ENCODE results near the gene EPS8L3. TPM values are rescaled to one million over a fixed set of nuclear protein-coding genes. Genes with fewer than 3 reads are reported as not detected.
"Not testable (repeated sequence)": the region's sequence is repeated elsewhere in the genome, so short reads cannot be mapped to it uniquely, and the experiment has no call there.

Gene EPS8L3
- total RNA-seq, 1 experiment from 2014 or later: not detected

DNA sequence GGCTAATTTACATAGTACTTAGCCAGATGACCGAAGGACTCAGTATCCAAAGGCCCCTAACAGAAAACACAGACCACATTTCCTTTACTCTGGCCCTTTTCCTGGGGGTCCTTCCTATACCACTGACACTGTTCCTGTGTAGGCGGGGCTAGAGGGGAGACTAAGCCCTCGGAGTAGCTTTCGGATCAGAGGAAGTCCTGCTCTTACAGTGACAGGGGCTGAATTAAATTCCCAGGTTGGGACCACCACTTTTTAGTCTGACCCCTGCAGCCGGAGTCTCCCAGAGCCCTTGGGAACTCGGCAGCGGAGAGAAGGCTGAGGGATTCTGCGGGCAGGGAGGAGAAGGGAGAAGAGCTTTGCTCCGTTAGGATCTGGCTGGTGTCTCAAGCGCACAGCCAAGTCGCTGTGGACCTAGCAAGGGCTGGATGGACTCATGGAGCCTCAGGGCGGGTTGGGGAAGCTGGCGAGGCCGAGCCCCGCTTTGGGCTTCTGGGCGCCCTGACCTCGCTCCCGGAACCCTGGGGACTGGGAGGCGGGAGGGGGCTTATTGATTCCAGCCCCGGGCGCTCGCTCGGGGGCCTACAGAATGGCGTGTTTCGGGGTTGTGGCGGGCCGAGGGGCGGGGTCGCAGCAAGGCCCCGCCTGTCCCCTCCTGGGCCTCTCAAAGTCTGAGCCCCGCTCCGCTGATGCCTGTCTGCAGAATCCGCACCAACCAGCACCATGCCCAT lies 52.0 kb downstream of the EPS8L3 start, which contains the start of gene GSTM5:
TSS of gene GSTM5 (plus strand) at position 659 of the 728 bp plus-strand sequence. CDS start at position 721, 62 bp downstream.
- ATAC-seq; H3K27ac ChIP-seq (ENCODE audit: low read length); in situ Hi-C loops (cut with HindIII; ENCODE audit: low pct_unique_long_range_greater_than_20kb, low sequenced_read_pairs); BruUV-seq (replicated peaks); intact Hi-C loops (cut with micrococcal nuclease; ENCODE audit: unreplicated experiment); H3K4me3 ChIP-seq (ENCODE audit: low read depth in 2 of 2, low read length in 2 of 2); DNase-seq (ENCODE audit: low read depth, low spot score); H3K9me3 ChIP-seq (ENCODE audit: control insufficient read depth, insufficient read depth, low read depth, low read length); POLR2A ChIA-PET; H3K36me3 ChIP-seq (ENCODE audit: control insufficient read depth, insufficient read depth, low read length); CTCF ChIA-PET; H3K27me3 ChIP-seq (ENCODE audit: control insufficient read depth, insufficient read depth, low read length); H3K4me1 ChIP-seq (ENCODE audit: control insufficient read depth, insufficient read depth, low read length): not testable (repeated sequence)

DNA sequence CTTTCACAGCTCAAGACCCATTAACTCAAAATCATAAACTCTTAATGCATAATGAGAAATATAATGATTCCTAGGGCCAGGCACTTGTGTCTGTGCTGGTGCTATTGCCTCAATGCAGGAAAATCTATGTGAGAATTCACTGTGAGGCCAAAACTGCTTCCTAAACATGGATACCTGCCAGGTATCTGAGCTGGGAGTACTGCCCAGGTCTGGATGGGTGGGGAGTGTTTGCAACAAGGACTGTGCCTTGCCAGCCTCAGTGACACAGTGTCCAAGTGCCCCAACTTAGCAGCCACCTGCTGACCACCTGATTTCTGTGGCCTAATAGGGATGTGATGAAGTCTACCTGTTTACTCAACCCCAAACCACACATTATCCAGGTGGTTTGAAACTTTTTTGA lies 53.9 kb downstream of the EPS8L3 start:
- POLR2A ChIA-PET; H3K36me3 ChIP-seq (ENCODE audit: control insufficient read depth, insufficient read depth, low read length); BruUV-seq (replicated peaks); H3K27me3 ChIP-seq (ENCODE audit: control insufficient read depth, insufficient read depth, low read length); intact Hi-C loops (cut with micrococcal nuclease; ENCODE audit: unreplicated experiment); in situ Hi-C loops (cut with HindIII; ENCODE audit: low pct_unique_long_range_greater_than_20kb, low sequenced_read_pairs); CTCF ChIA-PET; H3K27ac ChIP-seq (ENCODE audit: low read length); ATAC-seq; H3K4me3 ChIP-seq (ENCODE audit: low read depth in 2 of 2, low read length in 2 of 2); DNase-seq (ENCODE audit: low read depth, low spot score); H3K9me3 ChIP-seq (ENCODE audit: control insufficient read depth, insufficient read depth, low read depth, low read length); H3K4me1 ChIP-seq (ENCODE audit: control insufficient read depth, insufficient read depth, low read length): not testable (repeated sequence)

DNA sequence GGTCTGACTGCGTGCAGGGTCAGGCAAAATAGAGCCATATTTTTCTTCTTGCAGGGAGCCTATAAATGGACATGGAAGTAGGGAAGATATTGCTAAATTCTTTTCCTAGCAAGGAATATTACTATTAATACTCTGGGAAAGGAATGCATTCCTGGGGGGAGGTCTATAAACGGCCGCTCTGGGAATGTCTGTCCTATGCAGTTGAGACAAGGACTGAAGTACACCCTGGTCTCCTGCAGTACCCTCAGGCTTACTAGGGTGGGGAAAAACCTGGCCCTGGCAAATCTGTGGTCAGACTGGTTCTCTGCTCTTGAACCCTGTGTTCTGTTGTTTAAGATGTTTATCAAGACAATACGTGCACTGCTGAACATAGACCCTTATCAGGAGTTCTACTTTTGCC lies 54.8 kb downstream of the EPS8L3 start:
- CTCF ChIA-PET; in situ Hi-C loops (cut with HindIII; ENCODE audit: low pct_unique_long_range_greater_than_20kb, low sequenced_read_pairs); H3K36me3 ChIP-seq (ENCODE audit: control insufficient read depth, insufficient read depth, low read length); DNase-seq (ENCODE audit: low read depth, low spot score); BruUV-seq (replicated peaks); ATAC-seq; H3K27ac ChIP-seq (ENCODE audit: low read length); H3K4me3 ChIP-seq (ENCODE audit: low read depth in 2 of 2, low read length in 2 of 2); POLR2A ChIA-PET; H3K27me3 ChIP-seq (ENCODE audit: control insufficient read depth, insufficient read depth, low read length); H3K4me1 ChIP-seq (ENCODE audit: control insufficient read depth, insufficient read depth, low read length); H3K9me3 ChIP-seq (ENCODE audit: control insufficient read depth, insufficient read depth, low read depth, low read length); intact Hi-C loops (cut with micrococcal nuclease; ENCODE audit: unreplicated experiment): not testable (repeated sequence)

DNA sequence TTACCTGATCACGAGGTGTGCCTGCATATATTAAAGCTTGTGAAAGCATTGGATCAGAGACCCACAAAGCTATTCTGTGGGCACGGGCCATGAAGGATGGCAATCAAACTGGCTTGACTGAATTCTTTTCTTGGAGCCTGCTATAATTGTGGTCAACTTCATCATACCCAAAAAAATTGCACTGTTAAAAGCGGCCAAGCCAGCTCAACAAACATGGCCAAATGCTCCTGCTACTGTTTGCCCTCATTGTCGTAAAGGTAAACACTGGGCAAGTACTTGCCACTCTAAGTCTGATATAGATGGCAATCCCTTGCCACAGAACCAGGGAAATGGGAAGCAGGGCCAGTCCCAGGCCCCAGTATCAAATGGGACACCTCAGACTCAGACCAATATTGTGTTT lies 58.3 kb downstream of the EPS8L3 start:
- Histone ChIP-seq H3K27me3 (ENCODE audit: control insufficient read depth, insufficient read depth, low read length) (no peaks in the 10 kb centered on the region), H3K27ac (ENCODE audit: low read length) (no peak overlapping the region), H3K36me3 (ENCODE audit: control insufficient read depth, insufficient read depth, low read length) (no peaks in the 10 kb centered on the region), H3K9me3 (ENCODE audit: control insufficient read depth, insufficient read depth, low read depth, low read length) (no peaks in the 10 kb centered on the region), H3K4me3 (ENCODE audit: low read depth in 2 of 2, low read length in 2 of 2) (no peak overlapping the region), H3K4me1 (ENCODE audit: control insufficient read depth, insufficient read depth, low read length) (no peaks in the 10 kb centered on the region)
- TF ChIP-seq POLR2AphosphoS5 (IDR thresholded peaks at IDR 0.05; ENCODE audit: low read depth, low read length): no peak
- no TSS peak for BruUV-seq (replicated peaks)
- in situ Hi-C loops (cut with HindIII; ENCODE audit: low pct_unique_long_range_greater_than_20kb, low sequenced_read_pairs) (no loop called here), intact Hi-C loops (cut with micrococcal nuclease; ENCODE audit: unreplicated experiment) (no loop called here)
- DNase-seq (ENCODE audit: low read depth, low spot score) (no peak), ATAC-seq (no peak)
- ChIA-PET CTCF (no interaction called here), POLR2A (no interaction called here)

DNA sequence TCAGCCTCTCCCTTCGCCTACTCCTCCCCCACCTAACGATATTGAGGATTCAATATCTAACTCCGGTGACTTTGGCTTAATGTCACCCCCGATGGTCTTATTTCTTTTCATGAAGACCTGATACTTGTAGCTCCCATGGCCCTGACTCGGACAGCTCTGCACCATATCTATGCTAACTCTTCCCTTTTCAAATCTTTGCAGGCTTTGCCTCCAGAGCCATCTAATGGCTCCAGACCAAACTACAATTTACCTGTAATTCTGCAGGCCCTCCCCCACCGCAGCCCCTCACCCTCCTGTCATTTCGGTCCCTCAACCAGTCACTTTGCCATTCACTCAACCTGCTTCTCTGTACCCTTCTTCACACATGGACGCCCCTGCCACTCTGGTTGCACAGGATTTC lies 59.5 kb downstream of the EPS8L3 start:
- intact Hi-C loops (cut with micrococcal nuclease; ENCODE audit: unreplicated experiment): no loop called here
- Histone ChIP-seq H3K4me3 (ENCODE audit: low read depth in 2 of 2, low read length in 2 of 2) (no peak overlapping the region), H3K4me1 (ENCODE audit: control insufficient read depth, insufficient read depth, low read length) (no peaks in the 10 kb centered on the region), H3K9me3 (ENCODE audit: control insufficient read depth, insufficient read depth, low read depth, low read length) (no peaks in the 10 kb centered on the region), H3K27ac (ENCODE audit: low read length) (no peak overlapping the region), H3K36me3 (ENCODE audit: control insufficient read depth, insufficient read depth, low read length) (no peaks in the 10 kb centered on the region), H3K27me3 (ENCODE audit: control insufficient read depth, insufficient read depth, low read length) (no peaks in the 10 kb centered on the region)
- TF ChIP-seq, protein P1, sequence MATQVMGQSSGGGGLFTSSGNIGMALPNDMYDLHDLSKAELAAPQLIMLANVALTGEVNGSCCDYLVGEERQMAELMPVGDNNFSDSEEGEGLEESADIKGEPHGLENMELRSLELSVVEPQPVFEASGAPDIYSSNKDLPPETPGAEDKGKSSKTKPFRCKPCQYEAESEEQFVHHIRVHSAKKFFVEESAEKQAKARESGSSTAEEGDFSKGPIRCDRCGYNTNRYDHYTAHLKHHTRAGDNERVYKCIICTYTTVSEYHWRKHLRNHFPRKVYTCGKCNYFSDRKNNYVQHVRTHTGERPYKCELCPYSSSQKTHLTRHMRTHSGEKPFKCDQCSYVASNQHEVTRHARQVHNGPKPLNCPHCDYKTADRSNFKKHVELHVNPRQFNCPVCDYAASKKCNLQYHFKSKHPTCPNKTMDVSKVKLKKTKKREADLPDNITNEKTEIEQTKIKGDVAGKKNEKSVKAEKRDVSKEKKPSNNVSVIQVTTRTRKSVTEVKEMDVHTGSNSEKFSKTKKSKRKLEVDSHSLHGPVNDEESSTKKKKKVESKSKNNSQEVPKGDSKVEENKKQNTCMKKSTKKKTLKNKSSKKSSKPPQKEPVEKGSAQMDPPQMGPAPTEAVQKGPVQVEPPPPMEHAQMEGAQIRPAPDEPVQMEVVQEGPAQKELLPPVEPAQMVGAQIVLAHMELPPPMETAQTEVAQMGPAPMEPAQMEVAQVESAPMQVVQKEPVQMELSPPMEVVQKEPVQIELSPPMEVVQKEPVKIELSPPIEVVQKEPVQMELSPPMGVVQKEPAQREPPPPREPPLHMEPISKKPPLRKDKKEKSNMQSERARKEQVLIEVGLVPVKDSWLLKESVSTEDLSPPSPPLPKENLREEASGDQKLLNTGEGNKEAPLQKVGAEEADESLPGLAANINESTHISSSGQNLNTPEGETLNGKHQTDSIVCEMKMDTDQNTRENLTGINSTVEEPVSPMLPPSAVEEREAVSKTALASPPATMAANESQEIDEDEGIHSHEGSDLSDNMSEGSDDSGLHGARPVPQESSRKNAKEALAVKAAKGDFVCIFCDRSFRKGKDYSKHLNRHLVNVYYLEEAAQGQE (IDR thresholded peaks at IDR 0.05; ENCODE audit: insufficient read depth in 1 of 2, low read depth in 2 of 2, low read length in 1 of 2): no peak
- TF ChIP-seq, protein P2, sequence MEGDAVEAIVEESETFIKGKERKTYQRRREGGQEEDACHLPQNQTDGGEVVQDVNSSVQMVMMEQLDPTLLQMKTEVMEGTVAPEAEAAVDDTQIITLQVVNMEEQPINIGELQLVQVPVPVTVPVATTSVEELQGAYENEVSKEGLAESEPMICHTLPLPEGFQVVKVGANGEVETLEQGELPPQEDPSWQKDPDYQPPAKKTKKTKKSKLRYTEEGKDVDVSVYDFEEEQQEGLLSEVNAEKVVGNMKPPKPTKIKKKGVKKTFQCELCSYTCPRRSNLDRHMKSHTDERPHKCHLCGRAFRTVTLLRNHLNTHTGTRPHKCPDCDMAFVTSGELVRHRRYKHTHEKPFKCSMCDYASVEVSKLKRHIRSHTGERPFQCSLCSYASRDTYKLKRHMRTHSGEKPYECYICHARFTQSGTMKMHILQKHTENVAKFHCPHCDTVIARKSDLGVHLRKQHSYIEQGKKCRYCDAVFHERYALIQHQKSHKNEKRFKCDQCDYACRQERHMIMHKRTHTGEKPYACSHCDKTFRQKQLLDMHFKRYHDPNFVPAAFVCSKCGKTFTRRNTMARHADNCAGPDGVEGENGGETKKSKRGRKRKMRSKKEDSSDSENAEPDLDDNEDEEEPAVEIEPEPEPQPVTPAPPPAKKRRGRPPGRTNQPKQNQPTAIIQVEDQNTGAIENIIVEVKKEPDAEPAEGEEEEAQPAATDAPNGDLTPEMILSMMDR (IDR thresholded peaks at IDR 0.05): peak; percentile 11; the same call in 1 of the 2 replicates
- no TSS peak for BruUV-seq (replicated peaks)
- CTCF ChIA-PET: no interaction called here
- in situ Hi-C loops (cut with HindIII; ENCODE audit: low pct_unique_long_range_greater_than_20kb, low sequenced_read_pairs): no loop called here
- DNase-seq (ENCODE audit: low read depth, low spot score): no peak
- ATAC-seq: no peak
- POLR2A ChIA-PET: no interaction called here

DNA sequence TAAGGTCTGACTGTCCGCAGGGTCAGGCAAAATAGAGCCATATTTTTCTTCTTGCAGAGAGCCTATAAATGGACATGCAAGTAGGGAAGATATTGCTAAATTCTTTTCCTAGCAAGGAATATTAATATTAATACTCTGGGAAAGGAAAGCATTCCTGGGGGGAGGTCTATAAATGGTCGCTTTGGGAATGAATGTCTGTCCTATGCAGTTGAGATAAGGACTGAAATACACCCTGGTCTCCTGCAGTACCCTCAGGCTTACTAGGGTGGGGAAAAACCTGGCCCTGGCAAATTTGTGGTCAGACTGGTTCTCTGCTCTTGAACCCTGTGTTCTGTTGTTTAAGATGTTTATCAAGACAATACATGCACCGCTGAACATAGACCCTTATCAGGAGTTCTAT lies 60.8 kb downstream of the EPS8L3 start:
- H3K27me3 ChIP-seq (ENCODE audit: control insufficient read depth, insufficient read depth, low read length); H3K4me1 ChIP-seq (ENCODE audit: control insufficient read depth, insufficient read depth, low read length); ATAC-seq; DNase-seq (ENCODE audit: low read depth, low spot score); BruUV-seq (replicated peaks); intact Hi-C loops (cut with micrococcal nuclease; ENCODE audit: unreplicated experiment); CTCF ChIA-PET; H3K36me3 ChIP-seq (ENCODE audit: control insufficient read depth, insufficient read depth, low read length); H3K4me3 ChIP-seq (ENCODE audit: low read depth in 2 of 2, low read length in 2 of 2); H3K27ac ChIP-seq (ENCODE audit: low read length); in situ Hi-C loops (cut with HindIII; ENCODE audit: low pct_unique_long_range_greater_than_20kb, low sequenced_read_pairs); POLR2A ChIA-PET; H3K9me3 ChIP-seq (ENCODE audit: control insufficient read depth, insufficient read depth, low read depth, low read length): not testable (repeated sequence)
